Liver (tissue), 3 donors: ENCODE measurements around the gene ZNF771.

Experiments
- CTCF ChIP-seq: fragments of 150-350 bp; IDR thresholded peaks from 2 replicates; pipeline ENCODE4 v1.5.1; 2017; ENCODE audit warnings: improper control_type of control experiment, low read depth, low read length; ENCODE audit not compliant: missing input control
- RAD21 ChIP-seq, 2 donors: IDR thresholded peaks; 2 replicates each; pipeline ENCODE4 v1.6.1; 2016; ENCODE audit warnings: antibody characterized with exemption in 2 of 2, mild to moderate bottlenecking in 2 of 2
- RXRA ChIP-seq, 2 donors: IDR thresholded peaks; 2 replicates each; pipeline ENCODE4 v1.6.1; 2017 to 2018; ENCODE audit warnings: antibody characterized with exemption in 2 of 2, mild to moderate bottlenecking in 1 of 2
- YY1 ChIP-seq: IDR thresholded peaks from 2 replicates; pipeline ENCODE4 v1.6.1; 2016; ENCODE audit warnings: antibody characterized with exemption, mild to moderate bottlenecking
- donor health status: healthy.
- donor health status: healthy.

- TF ChIP-seq CTCF (no peak), YY1 (no peak), RXRA (IDR thresholded peaks at IDR 0.05) (no peak), RAD21 (IDR thresholded peaks at IDR 0.05) (no peak)
Measured at GRCh38 chr16:30376461-30376902, 30.9 kb upstream of the ZNF771 start.
